HCT116 (cell line): ENCODE measurements around the gene FGFR4. TPM values are rescaled to one million over a fixed set of nuclear protein-coding genes. Genes with fewer than 3 reads are reported as not detected.

Experiments used
- ATAC-seq: fragments of 200-7000 bp; cut with Tn5 transposase; 2 replicates; pipeline ENCODE4 v1.9.1; 2020; ENCODE audit warnings: mild to moderate bottlenecking, moderate library complexity
- BruUV-seq: library from RNA; stranded (reverse); fragments of 400-500 nt; replicated peaks from 2 replicates; lab custom pipeline; 2021; lab: Mats Ljungman, UMichigan
- CTCF ChIA-PET: fragments of 300-600 bp; sonication (Branson Sonifier 250); formaldehyde crosslinking; loops from one replicate; lab custom pipeline; 2021; ENCODE audit warnings: antibody characterized with exemption; lab: Charles Lee
- POLR2A ChIA-PET: fragments of 300-600, 350-600 bp; sonication (Branson Sonifier 250); formaldehyde crosslinking; loops from one replicate; lab custom pipeline; 2021; ENCODE audit warnings: antibody characterized with exemption; lab: Charles Lee
- RAD21 ChIA-PET, 2 experiments: fragments of 300-600 bp; sonication (Branson Sonifier 250); formaldehyde crosslinking; loops; one replicate each; lab custom pipeline; 2023; ENCODE audit warnings: low total read pairs in 2 of 2; ENCODE audit not compliant: uncharacterized antibody in 2 of 2, unreplicated experiment in 2 of 2, low non-redundant PET in 1 of 2; lab: Charles Lee
- DNase-seq: peaks from one replicate; pipeline ENCODE4 v3.0.0-alpha.2; 2010; ENCODE audit warnings: low read depth, low spot score
- H2AFZ ChIP-seq: fragments of 200-600 bp; shearing (Covaris generic), sonication (generic); 2 replicates; pipeline ENCODE4 v1.6.1; 2017; ENCODE audit warnings: low read depth, mixed run types, mixed read lengths, antibody characterized with exemption, low read length; ENCODE audit not compliant: poor library complexity, severe bottlenecking
- H3K27ac ChIP-seq: 2 replicates; pipeline ENCODE4 v1.5.1; 2012; ENCODE audit warnings: low read depth, low read length
- H3K27me3 ChIP-seq: fragments of 200-600 bp; sonication (generic); 2 replicates; pipeline ENCODE4 v1.6.1; 2016; ENCODE audit warnings: mixed run types, low read length, mixed read lengths; ENCODE audit not compliant: insufficient read depth
- H3K36me3 ChIP-seq, 2 experiments: fragments of 200-500 bp in 1 of 2; fragments of 200-600 bp in 1 of 2; sonication (Bioruptor generic) in 1 of 2; sonication (generic) in 1 of 2; 2 replicates each; pipeline versions ENCODE4 v1.5.1 to v1.6.1; 2014 to 2016; ENCODE audit warnings: low read length in 2 of 2, inconsistent platforms in 1 of 2, mixed read lengths in 1 of 2, mixed run types in 1 of 2; ENCODE audit not compliant: insufficient read depth in 2 of 2, control insufficient read depth in 1 of 2
- H3K4me1 ChIP-seq, 2 experiments: fragments of 200-600 bp in 1 of 2; sonication (generic) in 1 of 2; 2 replicates each; pipeline versions ENCODE4 v1.5.1 to v1.6.1; 2012 to 2017; ENCODE audit warnings: low read length in 2 of 2, inconsistent platforms in 1 of 2, mild to moderate bottlenecking in 1 of 2, mixed read lengths in 1 of 2, mixed run types in 1 of 2, moderate library complexity in 1 of 2; ENCODE audit not compliant: insufficient read depth in 2 of 2, control insufficient read depth in 1 of 2
- H3K4me2 ChIP-seq: fragments of 200-600 bp; sonication (generic); 2 replicates; pipeline ENCODE4 v1.6.1; 2017; ENCODE audit warnings: mixed run types, low read length, mixed read lengths
- H3K4me3 ChIP-seq, 2 experiments: fragments of 200-600 bp in 1 of 2; sonication (generic) in 1 of 2; replicated peaks in 1 of 2; 2 replicates each; pipeline ENCODE4 v1.5.1; 2011 to 2016; ENCODE audit warnings: low read length in 2 of 2, control low read depth in 1 of 2, low read depth in 1 of 2, mild to moderate bottlenecking in 1 of 2, mixed read lengths in 1 of 2, mixed run types in 1 of 2
- H3K79me2 ChIP-seq: fragments of 200-600 bp; sonication (generic); 2 replicates; pipeline ENCODE4 v1.6.1; 2017; ENCODE audit warnings: mild to moderate bottlenecking, mixed run types, low read length, moderate library complexity, mixed read lengths; ENCODE audit not compliant: insufficient read depth
- H3K9ac ChIP-seq: fragments of 200-600 bp; sonication (generic); 2 replicates; pipeline ENCODE4 v1.6.1; 2016; ENCODE audit warnings: low read length, mixed read lengths
- H3K9me2 ChIP-seq: fragments of 200-600 bp; sonication (generic), shearing (Covaris generic); 2 replicates; pipeline ENCODE4 v1.6.1; 2017; ENCODE audit warnings: mixed run types, mild to moderate bottlenecking, moderate library complexity; ENCODE audit not compliant: insufficient read depth
- H3K9me3 ChIP-seq, 2 experiments: fragments of 200-500 bp in 1 of 2; fragments of 200-600 bp in 1 of 2; sonication (Bioruptor generic) in 1 of 2; sonication (generic) in 1 of 2; 2 replicates each; pipeline ENCODE4 v1.6.1; 2014 to 2017; ENCODE audit warnings: low read length in 2 of 2, mixed read lengths in 2 of 2, inconsistent platforms in 1 of 2, low read depth in 1 of 2, mild to moderate bottlenecking in 1 of 2, mixed run types in 1 of 2, moderate library complexity in 1 of 2; ENCODE audit not compliant: control insufficient read depth in 1 of 2, insufficient read depth in 1 of 2
- H4K20me1 ChIP-seq: fragments of 200-600 bp; sonication (generic), shearing (Covaris generic); 2 replicates; pipeline ENCODE4 v1.6.1; 2017; ENCODE audit warnings: mixed run types, mild to moderate bottlenecking, moderate library complexity; ENCODE audit not compliant: insufficient read depth
- ATF3 ChIP-seq: IDR thresholded peaks from 2 replicates; pipeline ENCODE4 v1.6.1; 2012
- CBX3 ChIP-seq: IDR thresholded peaks from 2 replicates; pipeline ENCODE4 v1.6.1; 2012; ENCODE audit warnings: low read depth
- CEBPB ChIP-seq: IDR thresholded peaks from 2 replicates; pipeline ENCODE4 v1.6.1; 2012; ENCODE audit warnings: low read depth
- CTCF ChIP-seq, 3 experiments: fragments of 200-600 bp in 1 of 3; sonication (generic) in 1 of 3; IDR thresholded peaks in 2 of 3; conservative IDR thresholded peaks in 1 of 3; 2 replicates each; pipeline ENCODE4 v1.5.1; 2012 to 2017; ENCODE audit warnings: low read depth in 2 of 3, low read length in 2 of 3, antibody characterized with exemption in 1 of 3, borderline replicate concordance in 1 of 3, control low read depth in 1 of 3, mild to moderate bottlenecking in 1 of 3, mixed read lengths in 1 of 3, mixed run types in 1 of 3, moderate library complexity in 1 of 3; ENCODE audit not compliant: insufficient read depth in 1 of 3
- EGR1 ChIP-seq: IDR thresholded peaks from 2 replicates; pipeline ENCODE4 v1.6.1; 2012; ENCODE audit warnings: low read depth
- ELF1 ChIP-seq: IDR thresholded peaks from 2 replicates; pipeline ENCODE4 v1.6.1; 2012; ENCODE audit warnings: low read depth, borderline replicate concordance
- EZH2 ChIP-seq: fragments of 200-600 bp; sonication (generic); IDR thresholded peaks from 2 replicates; pipeline ENCODE4 v1.6.1; 2017; ENCODE audit warnings: antibody characterized with exemption, mixed run types
- EZH2phosphoT487 ChIP-seq: fragments of 200-600 bp; IDR thresholded peaks from 2 replicates; pipeline ENCODE4 v1.6.1; 2018; ENCODE audit warnings: antibody characterized with exemption, borderline replicate concordance
- FOSL1 ChIP-seq: IDR thresholded peaks from 2 replicates; pipeline ENCODE4 v1.6.1; 2012; ENCODE audit warnings: low read depth
- JUND ChIP-seq: IDR thresholded peaks from 2 replicates; pipeline ENCODE4 v1.6.1; 2012
- MAX ChIP-seq: IDR thresholded peaks from 2 replicates; pipeline ENCODE4 v1.6.1; 2012
- POLR2A ChIP-seq: IDR thresholded peaks from 2 replicates; pipeline ENCODE4 v1.7.0; 2011; ENCODE audit warnings: borderline replicate concordance; ENCODE audit not compliant: insufficient read depth, insufficient read length; ENCODE audit errors: extremely low read depth
- POLR2AphosphoS5 ChIP-seq: IDR thresholded peaks from 2 replicates; pipeline ENCODE4 v1.6.1; 2011; ENCODE audit warnings: mild to moderate bottlenecking, low read depth, low read length, moderate library complexity
- REST ChIP-seq: IDR thresholded peaks from 2 replicates; pipeline ENCODE4 v1.6.1; 2012; ENCODE audit warnings: low read depth
- SIN3A ChIP-seq: IDR thresholded peaks from 2 replicates; pipeline ENCODE4 v1.6.1; 2012; ENCODE audit warnings: low read depth
- SP1 ChIP-seq: IDR thresholded peaks from 2 replicates; pipeline ENCODE4 v1.6.1; 2012; ENCODE audit warnings: low read depth
- TCF7L2 ChIP-seq: IDR thresholded peaks from 2 replicates; pipeline ENCODE4 v1.7.0; 2011; ENCODE audit warnings: borderline replicate concordance, inconsistent platforms; ENCODE audit not compliant: insufficient read depth, insufficient read length; ENCODE audit errors: extremely low read depth
- ZBTB33 ChIP-seq: IDR thresholded peaks from 2 replicates; pipeline ENCODE4 v1.6.1; 2011; ENCODE audit warnings: mild to moderate bottlenecking, low read length, moderate library complexity; ENCODE audit not compliant: insufficient replicate concordance; ENCODE audit errors: extremely low read depth
- ZFX ChIP-seq: fragments of 450-650 bp; IDR thresholded peaks from 2 replicates; pipeline ENCODE4 v1.6.1; 2017
- ZNF274 ChIP-seq: fragments of 200-500 bp; sonication (Bioruptor generic); IDR thresholded peaks from 2 replicates; pipeline ENCODE4 v1.6.1; 2014; ENCODE audit warnings: mild to moderate bottlenecking, low read depth, low read length, inconsistent platforms
- intact Hi-C: fragments of 100-400 bp; cut with micrococcal nuclease; formaldehyde crosslinking; loops from 2 replicates; pipeline ENCODE4 v1.10.0; 2022
- total RNA-seq: library from RNA; stranded (reverse); gene quantifications from one replicate; pipeline ENCODE4 v1.2.1, GENCODE V29; 2021; ENCODE audit not compliant: unreplicated experiment

Gene FGFR4
- total RNA-seq, 1 experiment from 2014 or later: 78.1 TPM

GRCh38 chr5:177081859-177082258 lies 4.9 kb upstream of the FGFR4 start:
- Histone ChIP-seq H3K9me3 (no peaks in the 10 kb centered on the region), H4K20me1 (no peaks in the 10 kb centered on the region), H3K9me2 (no peaks in the 10 kb centered on the region), H3K79me2 (no peaks in the 10 kb centered on the region), H3K36me3 (no peaks in the 10 kb centered on the region), H3K4me2 (no peak overlapping the region), H3K4me3 (no peak overlapping the region), H3K4me1 (peaks cover 6 to 12% of the 10 kb centered on the region in 2 experiments; a peak in 3 of 4 replicates), H3K9ac (no peak overlapping the region), H2AFZ (no peak overlapping the region), H3K27ac (no peak overlapping the region), H3K27me3 (no peaks in the 10 kb centered on the region)
- ChIA-PET CTCF (interaction anchor here (6.8 kb wide), 1 partner anchor 10 kb away, joined by 64 read pairs; no protein-coding TSS in a partner anchor), POLR2A (no interaction called here), RAD21 (no interaction called here)
- DNase-seq: no peak
- ATAC-seq: no peak
- TF ChIP-seq ZFX (no peak), POLR2A (no peak), CBX3 (no peak), ZNF274 (no peak), REST (no peak), ATF3 (no peak), EZH2 (no peak), FOSL1 (no peak), EZH2phosphoT487 (no peak), EGR1 (no peak), CTCF (IDR thresholded peaks at IDR 0.05 in 2 of 3, conservative IDR thresholded peaks at IDR 0.05 in 1 of 3; ENCODE audit: borderline replicate concordance in 1 of 3, insufficient read depth in 1 of 3, low read depth in 2 of 3, low read length in 2 of 3) (no peak), CEBPB (no peak), SP1 (no peak), JUND (no peak), POLR2AphosphoS5 (no peak), ELF1 (no peak), SIN3A (no peak), MAX (no peak), ZBTB33 (no peak), TCF7L2 (no peak)
- BruUV-seq: no TSS peak
- intact Hi-C loops: no loop called here
